Right hindlimb (tissue), 1 donor: Measurements from ENCODE around the gene CPA3.

Source experiments
- DNase-seq: peaks from one replicate; pipeline ENCODE4 v3.0.0-alpha.2; 2018

CPA3 gene

DNA sequence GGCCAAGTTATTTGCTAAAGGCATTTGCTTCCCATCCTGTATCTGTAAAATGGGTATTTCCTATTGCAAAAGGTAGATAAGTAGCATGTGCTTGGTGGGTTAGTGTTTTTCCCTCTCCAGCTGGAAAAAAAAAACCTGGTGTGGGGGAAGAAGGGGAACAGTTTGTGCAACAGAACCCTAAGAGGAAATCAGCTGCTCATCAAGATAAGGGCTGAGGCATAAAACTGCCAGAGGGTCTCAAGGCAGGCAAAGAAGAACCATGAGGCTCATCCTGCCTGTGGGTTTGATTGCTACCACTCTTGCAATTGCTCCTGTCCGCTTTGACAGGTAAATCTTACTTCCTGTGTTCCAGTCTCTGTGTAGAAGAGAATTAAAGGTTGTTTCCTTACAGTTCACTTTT, at the start of gene CPA3:
Gene CPA3, plus strand, starts transcription at position 248 of the 400 bp plus-strand sequence. Its CDS starts 12 bp downstream, at position 260.
- DNase-seq = no peak

GRCh38 chr3:148815316-148816110, 49.6 kb upstream of the CPA3 start:
- DNase-seq = no peak

GRCh38 chr3:148816427-148816826, 48.7 kb upstream of the CPA3 start:
- no peak for DNase-seq

- no peak for DNase-seq
Measured at GRCh38 chr3:148816981-148817525, 48.0 kb upstream of the CPA3 start.

DNA sequence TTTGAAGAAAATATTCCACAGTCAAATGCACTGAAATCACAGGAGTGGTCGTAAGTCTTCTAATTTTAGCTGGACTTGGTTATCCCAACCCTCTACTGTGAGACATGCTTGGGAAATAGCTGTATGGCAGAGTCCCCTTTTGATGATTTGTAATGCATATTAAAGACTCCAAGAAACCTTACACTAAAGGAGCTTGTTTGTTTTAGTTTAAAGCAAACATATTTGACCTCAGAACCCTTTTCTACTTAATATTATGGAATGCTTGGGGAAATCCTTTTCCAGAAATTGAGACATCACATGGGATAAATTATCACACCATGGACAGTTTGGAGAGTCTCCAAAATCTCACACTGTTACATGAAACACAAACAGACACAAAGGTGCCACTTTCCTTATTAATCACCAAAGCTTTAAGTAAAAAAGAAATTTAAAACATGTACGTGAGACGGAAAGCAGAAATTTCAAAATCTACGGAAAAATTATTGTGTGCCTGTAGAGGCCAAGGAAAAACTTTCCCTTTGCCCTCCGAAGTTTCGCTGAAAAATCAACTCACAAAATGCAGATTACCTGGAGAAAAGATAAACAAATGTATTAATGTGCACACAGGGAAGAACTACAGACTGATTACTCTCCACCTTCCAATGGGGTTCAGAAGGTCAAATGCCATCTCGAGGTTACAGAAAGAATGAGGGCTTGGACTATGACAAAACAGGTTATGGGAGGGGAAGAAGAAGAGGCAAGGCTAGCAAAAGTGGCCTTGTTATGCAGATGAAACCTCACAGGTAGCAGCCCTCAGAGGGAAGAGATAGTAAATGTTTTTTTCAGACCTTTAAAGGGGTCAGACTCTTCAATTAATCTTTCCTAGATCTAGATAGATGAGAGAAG, 44.5 kb upstream of the CPA3 start:
- no peak for DNase-seq

DNA sequence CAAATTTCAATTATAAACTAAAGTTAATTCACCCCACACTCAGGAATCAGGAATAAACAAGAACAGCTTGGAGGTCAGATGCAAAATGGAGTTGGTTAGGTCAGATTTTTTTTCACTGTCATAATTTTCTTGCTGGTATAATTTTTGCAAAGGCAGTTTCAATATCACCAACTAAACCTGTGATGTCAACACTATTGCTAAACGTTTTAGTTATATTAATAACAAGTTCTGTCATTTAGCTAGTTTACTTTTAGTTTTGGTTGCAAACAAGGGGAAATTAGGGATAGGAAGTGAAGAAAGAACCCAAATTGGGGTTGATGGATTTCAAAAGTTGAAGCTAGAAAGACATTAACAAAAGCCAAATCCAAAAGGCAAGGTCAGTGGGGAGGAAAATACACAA, 42.1 kb upstream of the CPA3 start:
- no peak for DNase-seq

- DNase-seq = no peak
Measured at GRCh38 chr3:148825476-148825875, 39.6 kb upstream of the CPA3 start.

- no peak for DNase-seq
Measured at GRCh38 chr3:148827585-148827984, 37.5 kb upstream of the CPA3 start, which contains the start of gene CPB1. CPB1 (plus strand) TSS chr3:148827811; CDS start chr3:148827824, 13 bp downstream.

DNA sequence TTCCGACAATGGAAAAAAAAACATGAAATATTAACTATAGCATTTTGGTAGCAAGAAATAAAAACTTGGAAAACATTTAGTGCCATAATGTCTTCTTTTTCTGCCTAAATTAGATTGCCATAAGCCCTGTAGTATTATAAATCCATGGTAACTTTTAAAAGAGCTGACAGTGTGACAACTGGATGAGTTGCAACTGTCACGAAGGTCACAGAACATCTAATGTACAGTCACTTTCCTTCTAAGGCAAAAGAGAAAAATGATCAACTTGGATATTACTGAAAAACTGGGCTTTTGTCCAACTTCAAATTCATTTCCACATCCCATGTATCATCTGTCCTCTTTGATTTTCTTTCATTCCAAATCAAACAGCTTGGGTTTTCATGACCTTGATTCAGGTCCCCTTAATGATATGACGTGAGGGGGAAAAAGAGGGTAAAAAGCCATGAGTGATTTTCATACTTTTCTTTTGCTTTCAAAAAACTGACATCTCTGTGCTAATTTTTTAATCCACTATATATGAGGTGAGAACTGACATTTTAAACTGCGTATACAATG, 36.9 kb upstream of the CPA3 start:
- DNase-seq = no peak

DNA sequence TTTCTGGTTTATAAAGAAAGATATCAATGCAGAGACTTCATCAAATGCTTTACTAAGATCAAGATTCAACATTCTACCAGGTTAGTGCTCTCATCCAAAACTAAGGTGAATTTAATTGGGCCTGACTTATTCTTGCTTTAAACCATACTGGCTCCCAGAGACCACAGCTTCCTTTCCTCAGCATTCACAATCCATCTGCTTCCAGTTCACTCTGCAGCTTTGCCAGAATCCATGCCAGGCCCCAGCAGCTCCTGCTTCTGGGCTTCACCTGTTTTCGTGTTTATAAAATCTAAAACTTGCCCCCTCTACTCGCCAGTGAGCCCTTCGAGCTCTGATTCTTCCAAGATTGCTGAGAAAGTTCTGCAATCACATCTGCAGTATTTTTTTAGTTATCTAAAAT, 35.2 kb upstream of the CPA3 start:
- no peak for DNase-seq

- no peak for DNase-seq
Measured at GRCh38 chr3:148833223-148833622, 31.9 kb upstream of the CPA3 start.

DNA sequence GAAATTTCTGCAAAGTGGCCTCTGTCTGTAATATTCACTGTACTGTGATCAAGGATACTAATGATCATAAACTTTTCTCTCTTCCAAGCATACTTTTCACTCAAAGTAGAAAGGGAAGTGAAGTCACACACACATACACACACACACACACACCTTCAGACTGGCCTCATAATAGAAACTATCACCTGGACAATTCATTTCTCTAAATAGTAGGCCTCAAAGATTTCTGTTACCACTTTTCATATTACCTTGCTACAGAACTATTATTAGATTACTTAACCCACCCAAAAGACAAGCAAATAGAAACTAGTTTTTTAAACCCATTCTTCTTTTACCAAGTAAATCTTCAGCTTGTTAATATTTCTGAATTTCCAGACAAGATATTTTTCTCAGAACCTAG, 25.3 kb upstream of the CPA3 start:
- DNase-seq = no peak

DNA sequence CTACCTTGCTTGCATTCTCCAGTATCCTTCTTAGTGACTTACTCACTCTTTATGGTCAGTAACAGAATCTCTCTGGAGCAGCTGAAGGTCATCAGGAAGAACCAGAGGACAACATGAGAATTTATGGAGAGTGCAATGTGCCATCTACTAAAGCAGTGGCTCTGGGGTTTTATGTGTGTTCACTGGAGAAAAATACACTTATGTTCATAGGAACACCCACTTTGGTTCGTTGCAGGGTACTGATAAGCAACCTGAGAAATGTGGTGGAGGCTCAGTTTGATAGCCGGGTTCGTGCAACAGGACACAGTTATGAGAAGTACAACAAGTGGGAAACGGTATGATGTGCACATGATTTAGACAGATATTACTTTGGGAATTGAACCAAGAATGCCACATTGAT, 24.6 kb upstream of the CPA3 start:
- no peak for DNase-seq

GRCh38 chr3:148845756-148846395, 19.2 kb upstream of the CPA3 start:
- DNase-seq = no peak

GRCh38 chr3:148847351-148847750, 17.7 kb upstream of the CPA3 start:
- DNase-seq = no peak

- no peak for DNase-seq
Measured at GRCh38 chr3:148848410-148848809, 16.7 kb upstream of the CPA3 start.

GRCh38 chr3:148852271-148852992, 12.7 kb upstream of the CPA3 start:
- no peak for DNase-seq

- no peak for DNase-seq
Measured at GRCh38 chr3:148853076-148853475, 12.0 kb upstream of the CPA3 start.

- DNase-seq = no peak
Measured at GRCh38 chr3:148854061-148854460, 11.0 kb upstream of the CPA3 start.

- no peak for DNase-seq
Measured at GRCh38 chr3:148856384-148856783, 8.7 kb upstream of the CPA3 start.

DNA sequence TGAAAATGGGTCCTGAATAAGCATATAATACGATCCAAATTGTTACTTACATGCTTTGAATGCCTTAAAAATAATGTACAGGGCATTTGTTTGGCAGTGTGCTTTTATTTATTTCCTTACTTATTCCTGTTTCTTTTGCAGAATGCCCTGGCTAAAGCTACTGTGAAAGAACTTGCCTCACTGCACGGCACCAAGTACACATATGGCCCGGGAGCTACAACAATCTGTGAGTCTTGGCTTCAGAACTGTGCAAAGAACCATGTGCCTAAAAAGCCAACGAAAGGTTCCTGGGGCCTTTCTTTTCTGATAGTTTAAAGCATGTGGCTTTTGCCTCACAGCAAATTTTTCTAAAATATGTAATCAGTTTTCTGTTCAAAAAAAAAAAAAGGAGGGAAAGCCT, 7.8 kb upstream of the CPA3 start:
- no peak for DNase-seq

- DNase-seq = no peak
Measured at GRCh38 chr3:148861277-148861869, 3.7 kb upstream of the CPA3 start.
